ENCODE data around the gene ZNF214. TPM values are rescaled to one million over a fixed set of nuclear protein-coding genes. Genes with fewer than 3 reads are reported as not detected.

The ZNF214 gene
- total and polyA plus RNA-seq, 3 donors from 2014 or later: 7.3 to 9.9 (median 8.2) TPM

GRCh38 chr11:7032692-7033091, 12.5 kb upstream of the ZNF214 start:
- no peak overlapping the region for H3K27ac ChIP-seq
- H3K4me1 ChIP-seq: no peaks in the 10 kb centered on the region
- WGBS, 2 donors: 0 to 36% methylated on average over 1 of the region's 1 CpG
- intact Hi-C loops (cut with DNase I; ENCODE audit: low total_unique reads): no loop called here
- no peak overlapping the region for H3K4me3 ChIP-seq
- no peak for DNase-seq
- no peaks in the 10 kb centered on the region for H3K9me3 ChIP-seq
- H3K36me3 ChIP-seq (ENCODE audit: low read depth, missing control alignments): no peaks in the 10 kb centered on the region
- no peaks in the 10 kb centered on the region for H3K27me3 ChIP-seq
- TF ChIP-seq, protein P1, sequence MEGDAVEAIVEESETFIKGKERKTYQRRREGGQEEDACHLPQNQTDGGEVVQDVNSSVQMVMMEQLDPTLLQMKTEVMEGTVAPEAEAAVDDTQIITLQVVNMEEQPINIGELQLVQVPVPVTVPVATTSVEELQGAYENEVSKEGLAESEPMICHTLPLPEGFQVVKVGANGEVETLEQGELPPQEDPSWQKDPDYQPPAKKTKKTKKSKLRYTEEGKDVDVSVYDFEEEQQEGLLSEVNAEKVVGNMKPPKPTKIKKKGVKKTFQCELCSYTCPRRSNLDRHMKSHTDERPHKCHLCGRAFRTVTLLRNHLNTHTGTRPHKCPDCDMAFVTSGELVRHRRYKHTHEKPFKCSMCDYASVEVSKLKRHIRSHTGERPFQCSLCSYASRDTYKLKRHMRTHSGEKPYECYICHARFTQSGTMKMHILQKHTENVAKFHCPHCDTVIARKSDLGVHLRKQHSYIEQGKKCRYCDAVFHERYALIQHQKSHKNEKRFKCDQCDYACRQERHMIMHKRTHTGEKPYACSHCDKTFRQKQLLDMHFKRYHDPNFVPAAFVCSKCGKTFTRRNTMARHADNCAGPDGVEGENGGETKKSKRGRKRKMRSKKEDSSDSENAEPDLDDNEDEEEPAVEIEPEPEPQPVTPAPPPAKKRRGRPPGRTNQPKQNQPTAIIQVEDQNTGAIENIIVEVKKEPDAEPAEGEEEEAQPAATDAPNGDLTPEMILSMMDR (IDR thresholded peaks at IDR 0.05): no peak
- no peak for TF ChIP-seq POLR2A (IDR thresholded peaks at IDR 0.05)

- Histone ChIP-seq H3K9me3 (no peaks in the 10 kb centered on the region), H3K27me3 (no peaks in the 10 kb centered on the region), H3K4me1 (no peaks in the 10 kb centered on the region), H3K27ac (no peak overlapping the region), H3K4me3 (peak overlapping the region in 1 of 2 donors; percentile 18), H3K36me3 (ENCODE audit: low read depth, missing control alignments) (no peaks in the 10 kb centered on the region)
- DNase-seq: no peak
- whole genome bisulfite sequencing, 2 donors: 57% methylated on average over 11 of the region's 11 CpGs
- intact Hi-C loops (cut with DNase I; ENCODE audit: low total_unique reads): no loop called here
- no peak for TF ChIP-seq POLR2A (IDR thresholded peaks at IDR 0.05)
- TF ChIP-seq, protein P1 (IDR thresholded peaks at IDR 0.05): no peak
Measured at GRCh38 chr11:7031471-7031871, 11.3 kb upstream of the ZNF214 start.

DNA sequence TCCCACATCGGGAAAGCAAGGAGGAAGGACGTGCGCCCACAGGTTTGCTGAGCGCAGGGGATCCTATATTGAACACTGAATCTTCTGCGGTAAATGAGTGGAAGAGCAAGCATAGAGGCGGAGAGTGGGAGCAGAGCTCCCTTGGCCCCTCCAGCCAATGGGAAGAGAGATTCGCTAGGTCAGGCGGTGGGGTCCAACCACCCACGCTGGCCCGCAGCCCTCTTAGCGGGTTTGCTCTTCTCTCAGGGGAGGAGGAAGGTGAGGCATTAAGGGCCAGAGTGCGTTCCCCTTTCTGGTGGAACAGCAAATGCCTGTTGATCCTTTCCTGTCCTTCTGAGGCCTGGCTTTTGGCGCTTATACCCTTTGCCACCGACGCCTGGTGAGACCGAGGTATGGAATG, 10.7 kb upstream of the ZNF214 start:
- TF ChIP-seq, protein P1 (IDR thresholded peaks at IDR 0.05): no peak
- TF ChIP-seq POLR2A (IDR thresholded peaks at IDR 0.05): no peak
- peak overlapping the region in 1 of 2 donors; percentile 18 for H3K4me3 ChIP-seq
- no peaks in the 10 kb centered on the region for H3K9me3 ChIP-seq
- H3K4me1 ChIP-seq: no peaks in the 10 kb centered on the region
- H3K36me3 ChIP-seq (ENCODE audit: low read depth, missing control alignments): no peaks in the 10 kb centered on the region
- DNase-seq: no peak
- 54 to 77% methylated on average over 15 to 16 of the region's 16 CpGs for WGBS, 2 donors
- intact Hi-C loops (cut with DNase I; ENCODE audit: low total_unique reads): no loop called here
- no peak overlapping the region for H3K27ac ChIP-seq
- no peaks in the 10 kb centered on the region for H3K27me3 ChIP-seq

DNA sequence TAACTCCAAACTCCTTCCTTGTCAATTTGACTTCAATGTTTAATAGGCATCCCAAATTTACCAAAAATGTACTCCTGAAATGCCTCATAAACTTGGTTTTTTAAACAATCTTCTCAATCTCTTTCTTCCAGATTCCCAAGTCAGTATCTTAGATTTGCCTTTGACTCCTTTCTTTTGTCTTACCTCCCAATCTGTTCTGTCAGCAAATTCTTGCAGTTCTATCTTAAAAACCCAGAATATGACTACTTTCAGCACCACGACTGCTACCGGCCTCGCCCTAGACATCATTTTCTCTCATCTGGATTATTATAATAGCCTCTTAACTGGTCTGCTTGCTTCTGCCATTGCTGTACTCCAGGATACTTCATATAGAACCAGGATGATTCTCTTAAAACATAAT, 8.0 kb upstream of the ZNF214 start:
- no peak overlapping the region for H3K4me3 ChIP-seq
- H3K4me1 ChIP-seq: no peaks in the 10 kb centered on the region
- 89% methylated on average over 3 of the region's 3 CpGs for WGBS, 2 donors
- no peaks in the 10 kb centered on the region for H3K9me3 ChIP-seq
- no peak overlapping the region for H3K27ac ChIP-seq
- intact Hi-C loops (cut with DNase I; ENCODE audit: low total_unique reads): no loop called here
- DNase-seq: no peak
- H3K27me3 ChIP-seq: no peaks in the 10 kb centered on the region
- TF ChIP-seq POLR2A (IDR thresholded peaks at IDR 0.05): no peak
- no peaks in the 10 kb centered on the region for H3K36me3 ChIP-seq (ENCODE audit: low read depth, missing control alignments)

DNA sequence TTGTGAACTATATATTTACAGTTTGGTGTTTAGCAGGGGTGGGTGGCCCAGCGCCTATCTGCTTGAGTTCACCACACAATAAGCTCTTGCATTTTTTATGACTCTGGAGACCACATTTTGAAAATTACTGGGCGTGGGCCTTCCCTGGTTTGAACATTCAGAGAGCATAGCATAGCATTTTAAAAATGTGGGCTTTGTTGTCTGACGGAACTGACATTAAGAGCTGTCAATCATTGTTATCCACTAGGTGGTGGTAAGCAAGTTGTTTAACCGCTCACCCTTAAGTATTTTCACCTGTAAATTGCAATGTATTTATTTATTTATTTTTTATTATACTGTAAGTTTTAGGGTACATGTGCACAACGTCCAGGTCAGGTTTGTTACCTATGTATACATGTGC, 1.2 kb upstream of the ZNF214 start:
- intact Hi-C loops (cut with DNase I; ENCODE audit: low total_unique reads): no loop called here

More for the DNA sequence above, 1.2 kb upstream of the ZNF214 start:
- DNase-seq: no peak
- Histone ChIP-seq H3K9me3 (no peaks in the 10 kb centered on the region), H3K27ac (no peak overlapping the region), H3K27me3 (no peaks in the 10 kb centered on the region), H3K36me3 (ENCODE audit: low read depth, missing control alignments) (no peaks in the 10 kb centered on the region), H3K4me3 (no peak overlapping the region), H3K4me1 (peaks cover 5% of the 10 kb centered on the region)
- WGBS, 2 donors: 73 to 76% methylated on average over 5 of the region's 5 CpGs
- no peak for TF ChIP-seq POLR2A (IDR thresholded peaks at IDR 0.05)
- TF ChIP-seq, protein P1 (IDR thresholded peaks at IDR 0.05): no peak
